GOT3 (cell line): Measurements from ENCODE around the gene ERBB4.

ENCODE experiments used
- DNase-seq: peaks from one replicate; lab custom pipeline; 2025; ENCODE audit warnings: mixed read lengths; lab: John Stamatoyannopoulos, UW

The ERBB4 gene

DNA sequence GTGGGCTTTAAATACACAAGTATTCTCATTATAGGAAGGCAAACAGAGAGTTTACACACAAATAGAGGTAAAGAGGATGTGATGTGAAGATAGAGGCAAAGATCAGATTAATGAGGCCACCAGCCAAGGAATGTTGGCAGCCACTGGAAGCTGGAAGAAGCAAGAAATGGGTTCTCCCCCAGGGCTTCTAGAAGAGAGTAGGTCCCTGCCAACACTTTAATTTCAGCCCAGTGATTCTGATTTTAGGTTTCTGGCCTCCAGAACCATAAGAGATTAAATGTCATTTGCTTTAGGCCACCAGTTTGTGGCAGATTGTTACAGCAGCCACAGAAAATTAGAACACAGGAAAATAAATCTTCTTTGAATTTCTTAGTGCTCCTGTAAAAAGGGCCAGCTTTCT is 1065.5 kb downstream of the ERBB4 start:
- DNase-seq = no peak

DNA sequence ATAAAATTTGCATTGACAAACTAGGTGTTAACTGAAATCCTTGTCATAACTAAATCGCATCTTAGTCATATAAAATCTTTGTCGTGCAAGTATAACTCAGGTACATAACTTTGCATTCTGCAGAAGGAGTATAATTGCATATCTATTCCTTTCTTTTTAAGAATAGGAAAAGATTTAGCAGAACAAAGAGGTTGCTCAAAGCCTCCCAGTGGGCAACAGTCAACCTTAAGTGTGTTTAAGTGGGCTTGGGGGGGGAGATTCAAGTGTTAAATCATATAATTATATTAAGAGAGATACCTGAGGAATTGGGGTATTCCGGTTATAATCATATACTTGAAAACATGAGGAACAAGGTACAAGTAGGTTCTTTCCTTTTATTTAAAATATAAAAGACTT is 1068.9 kb downstream of the ERBB4 start:
- no peak for DNase-seq

DNA sequence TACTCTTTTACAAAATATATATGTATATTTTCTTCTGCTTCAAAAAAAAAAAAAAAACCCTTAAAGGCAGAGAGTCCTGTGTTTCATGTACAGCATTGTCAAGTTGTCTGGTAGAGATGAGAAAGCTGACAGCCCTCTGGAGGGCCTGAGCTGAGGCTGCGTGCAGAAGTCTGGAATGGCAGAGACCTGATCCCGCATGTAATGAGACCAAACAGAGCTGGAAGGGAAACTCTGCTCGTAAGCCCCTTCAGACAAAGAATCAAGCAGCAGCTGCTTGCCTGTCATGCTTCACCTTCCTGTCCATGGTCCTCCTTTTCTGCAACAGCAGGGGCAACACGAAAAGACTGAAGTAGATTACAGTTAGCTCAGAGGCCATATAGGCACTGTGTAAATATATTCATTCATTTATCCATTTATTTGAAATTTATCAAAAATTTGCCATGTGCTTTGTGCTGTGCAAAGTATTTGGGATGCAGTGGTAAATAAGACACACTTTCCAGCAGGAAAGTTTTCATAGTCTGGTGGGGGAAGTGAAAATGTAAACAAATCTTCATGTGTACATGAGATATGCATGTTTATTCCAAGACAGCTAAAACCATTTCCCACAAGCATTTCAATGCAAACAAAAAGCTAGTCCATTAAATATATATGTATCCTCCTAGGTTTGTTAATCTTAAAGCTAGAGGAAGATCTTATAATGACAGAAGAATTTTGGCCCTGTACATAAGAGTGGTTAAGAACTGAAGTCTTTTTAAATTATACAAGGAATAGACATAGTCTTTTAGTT is 1069.5 kb downstream of the ERBB4 start:
- DNase-seq = no peak

DNA sequence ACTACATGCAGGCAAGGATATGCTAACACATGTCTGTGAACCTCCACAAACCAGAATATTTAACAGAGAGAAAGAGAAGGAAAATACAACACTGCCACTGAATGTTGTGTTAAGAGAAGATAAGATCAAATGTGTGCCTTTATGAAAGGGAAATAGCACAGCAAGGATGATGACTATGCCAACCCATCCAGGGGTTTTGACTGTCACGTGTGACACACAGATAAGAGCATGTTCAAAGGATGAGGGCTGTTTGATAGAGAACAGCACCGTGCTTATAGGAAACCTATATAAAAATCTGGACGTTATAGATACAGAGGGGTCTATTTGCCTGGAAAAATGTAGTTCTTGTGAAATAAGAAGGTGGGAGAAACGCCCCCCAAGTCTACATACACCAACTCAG is 1070.4 kb downstream of the ERBB4 start:
- DNase-seq = no peak

DNA sequence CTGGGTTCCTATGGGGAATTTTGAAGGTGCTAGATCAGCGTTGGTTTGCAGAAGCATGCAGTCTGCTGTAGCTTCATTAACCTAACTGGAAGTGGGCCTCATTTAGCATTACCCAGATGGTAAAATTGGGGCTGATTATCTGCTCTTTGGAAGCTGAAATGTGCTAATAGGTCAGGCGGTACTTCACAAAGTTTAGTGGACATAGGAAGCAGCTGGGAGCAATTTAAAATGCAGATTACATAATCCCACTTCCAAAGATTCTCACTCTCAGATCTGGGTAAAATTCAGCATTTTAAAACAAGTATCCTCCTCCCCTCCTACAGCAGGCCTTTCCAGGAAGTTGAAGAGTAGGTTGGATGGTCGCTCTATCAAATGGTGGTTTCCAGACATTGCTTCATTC is 1075.2 kb downstream of the ERBB4 start:
- DNase-seq = no peak

DNA sequence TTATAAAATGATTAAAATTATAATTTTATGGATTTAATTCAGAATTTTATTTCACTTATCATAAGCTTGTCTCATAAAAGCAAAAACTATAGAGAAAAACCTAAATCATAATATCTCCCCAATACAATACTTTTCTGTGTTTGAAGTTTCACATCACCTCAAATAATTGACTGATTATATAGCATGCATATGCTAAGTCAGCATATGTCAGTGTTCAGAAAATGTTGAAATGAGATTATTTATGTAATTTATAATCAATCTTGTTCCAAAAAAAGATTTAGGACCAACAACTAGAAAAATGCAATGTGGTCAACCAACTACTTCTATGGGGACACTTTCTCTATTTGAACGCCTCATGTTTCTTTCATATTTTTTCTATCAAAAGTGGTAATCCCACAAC is 1079.6 kb downstream of the ERBB4 start:
- DNase-seq = no peak

DNA sequence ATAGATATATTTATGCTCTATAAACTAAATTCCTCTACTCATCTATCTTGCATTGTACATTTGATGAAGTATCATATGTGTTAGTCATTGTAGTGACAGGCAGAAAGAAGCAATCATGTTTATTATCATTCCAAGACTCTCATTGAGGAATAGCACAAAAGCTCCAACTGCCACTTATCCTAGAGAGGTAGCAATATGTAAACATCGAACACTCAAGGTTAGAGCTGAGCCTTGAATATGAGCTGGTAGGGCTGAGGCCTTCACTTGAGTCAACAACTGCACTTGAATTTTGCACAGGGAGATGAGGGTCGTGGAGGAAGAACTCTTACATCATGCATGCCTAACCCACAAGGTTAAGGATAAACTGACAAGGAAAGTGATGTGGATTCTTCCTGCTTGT is 1081.3 kb downstream of the ERBB4 start:
- DNase-seq = no peak

DNA sequence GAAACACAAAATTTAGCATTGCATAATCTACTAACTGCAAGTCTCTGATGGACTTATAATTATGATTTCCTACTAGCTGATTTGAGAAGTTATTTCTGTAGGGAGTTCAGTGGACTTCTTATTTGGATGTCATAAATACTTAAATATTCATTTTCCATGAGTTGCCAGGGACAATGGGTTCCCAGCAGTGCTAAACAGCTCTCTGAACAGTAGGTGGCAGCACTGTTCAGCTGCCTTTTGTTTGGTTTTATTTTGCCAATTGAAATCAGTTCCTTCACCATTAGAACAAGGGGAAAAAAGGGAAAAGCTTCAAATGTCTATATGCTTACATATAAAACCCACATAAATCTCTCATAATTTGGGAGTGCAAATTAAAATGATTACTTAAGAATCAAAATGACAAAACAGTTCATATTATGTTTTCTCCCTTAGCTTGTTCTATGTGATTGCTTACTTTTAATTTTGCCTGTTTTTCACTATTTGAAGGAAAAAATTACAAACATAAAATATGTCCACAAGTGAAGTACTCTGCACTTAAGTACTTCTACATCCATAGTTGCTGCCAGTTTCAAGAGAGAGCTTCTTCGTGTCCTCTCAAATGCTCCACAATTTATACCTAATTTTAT is 1083.3 kb downstream of the ERBB4 start:
- no peak for DNase-seq

DNA sequence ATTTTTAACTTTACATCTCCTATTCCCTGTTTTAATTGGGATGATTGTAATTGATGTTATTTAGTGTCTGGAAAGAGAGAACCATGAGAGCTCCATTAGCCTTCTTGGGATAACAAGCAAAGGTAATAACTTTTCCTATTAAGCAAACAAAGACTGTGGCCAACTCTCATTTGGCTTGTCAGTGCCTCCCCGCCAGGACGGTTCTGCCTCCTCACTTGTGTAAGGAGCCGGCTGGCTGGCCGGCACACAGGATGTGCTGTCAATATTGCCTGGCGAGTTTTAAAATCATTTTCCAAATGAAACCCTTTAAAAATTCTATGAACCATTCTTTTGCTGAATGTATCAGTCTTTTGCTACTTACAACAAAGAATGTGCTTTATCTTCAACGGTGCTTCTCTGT is 1083.9 kb downstream of the ERBB4 start:
- no peak for DNase-seq

DNA sequence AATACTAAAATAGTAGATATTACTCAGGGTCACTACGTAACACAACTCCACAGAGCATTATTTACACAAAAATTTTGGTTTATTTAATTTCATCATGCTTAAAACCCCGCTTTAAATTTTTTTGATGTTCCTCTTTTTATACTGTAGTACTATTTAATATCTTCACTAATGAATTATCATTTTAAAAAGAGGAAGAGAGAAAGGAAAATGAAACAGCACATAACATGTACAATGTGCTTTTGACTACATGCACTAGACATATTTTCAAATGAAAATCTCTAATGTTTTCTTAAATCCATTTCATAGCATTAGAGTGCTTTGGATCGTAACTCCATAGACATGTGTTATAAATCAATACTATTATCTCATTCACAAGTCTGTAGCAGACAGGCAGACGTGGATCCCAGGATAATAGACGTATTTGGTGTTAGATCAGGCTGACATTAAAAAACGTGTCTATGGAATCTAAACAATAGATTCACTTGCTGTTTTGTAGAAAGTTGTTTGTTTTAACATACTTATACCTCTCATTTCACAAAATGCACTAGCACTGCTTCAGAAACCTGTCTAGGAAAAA is 1085.2 kb downstream of the ERBB4 start:
- no peak for DNase-seq

DNA sequence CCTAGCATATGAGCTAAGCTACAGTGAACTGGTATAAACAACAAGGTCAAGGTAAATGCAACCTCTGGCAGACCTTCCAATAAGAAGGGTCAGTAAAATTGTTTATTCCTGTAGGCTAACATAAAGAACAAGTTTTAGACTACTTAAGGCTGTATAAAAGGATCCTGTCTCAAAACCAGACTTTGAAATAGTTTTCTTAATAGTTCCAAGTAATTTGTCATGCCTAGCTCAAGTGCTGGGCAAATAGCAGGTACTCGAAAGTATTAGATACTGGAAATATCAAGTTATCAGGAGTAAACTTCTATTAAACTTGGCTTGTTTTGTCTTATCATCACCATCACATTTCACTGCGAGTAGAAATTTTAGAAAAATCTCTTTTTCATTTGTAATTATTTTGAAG is 1087.0 kb downstream of the ERBB4 start:
- no peak for DNase-seq

DNA sequence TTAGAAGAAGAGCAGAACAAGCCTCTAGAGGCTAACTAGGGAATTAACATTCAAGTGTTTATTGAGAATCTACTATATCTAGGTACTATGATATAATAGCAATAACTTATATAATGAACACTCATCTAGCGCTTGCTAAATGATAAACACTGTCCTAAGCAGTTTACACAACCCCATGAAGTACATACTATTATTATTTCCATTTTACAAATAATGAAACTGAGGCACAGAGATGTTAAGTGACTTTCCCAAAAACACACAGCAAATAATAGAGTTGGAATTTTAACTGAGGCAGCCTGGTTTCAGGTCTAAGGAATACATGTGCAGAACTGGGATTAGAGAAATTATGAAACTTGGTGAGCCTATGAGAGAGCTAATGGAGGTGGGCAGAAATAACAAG is 1088.8 kb downstream of the ERBB4 start:
- no peak for DNase-seq

DNA sequence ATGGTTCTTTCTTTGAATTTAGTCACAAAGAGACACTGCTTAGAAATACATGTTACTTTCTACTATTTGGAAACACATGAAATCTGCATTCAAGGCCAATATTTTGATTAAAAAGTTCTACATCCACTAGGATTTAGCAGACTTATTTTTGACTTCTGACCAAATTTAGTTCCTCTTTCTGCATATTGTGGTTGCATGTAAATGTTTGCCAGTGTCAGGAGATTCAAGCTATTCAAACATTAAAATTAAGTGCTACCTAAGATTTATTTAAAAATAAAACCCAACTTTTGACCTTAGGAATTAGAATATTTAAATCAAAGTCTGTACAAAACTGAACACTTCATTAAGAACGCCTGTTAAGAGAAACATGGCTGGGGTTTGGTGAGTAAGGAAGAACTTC is 1091.1 kb downstream of the ERBB4 start:
- no peak for DNase-seq

DNA sequence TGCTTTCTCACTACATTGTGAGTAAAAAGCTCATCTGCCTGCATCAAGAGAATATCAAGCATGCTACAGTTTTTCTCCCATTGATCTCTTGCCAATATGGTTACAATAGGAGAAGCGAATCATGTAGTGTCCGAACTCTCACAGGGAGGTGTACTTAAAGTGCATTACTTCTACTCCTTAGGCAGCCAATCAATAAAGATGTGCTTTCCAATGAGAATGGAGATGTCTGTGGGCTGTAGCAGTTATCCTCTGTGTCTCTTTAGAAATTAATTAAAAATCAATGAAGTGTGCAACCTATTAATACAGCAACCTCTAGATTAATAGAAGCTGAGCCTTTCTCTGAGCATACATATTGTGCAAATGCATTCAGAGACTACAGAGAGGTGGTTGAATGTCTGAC is 1098.5 kb downstream of the ERBB4 start:
- DNase-seq = no peak

DNA sequence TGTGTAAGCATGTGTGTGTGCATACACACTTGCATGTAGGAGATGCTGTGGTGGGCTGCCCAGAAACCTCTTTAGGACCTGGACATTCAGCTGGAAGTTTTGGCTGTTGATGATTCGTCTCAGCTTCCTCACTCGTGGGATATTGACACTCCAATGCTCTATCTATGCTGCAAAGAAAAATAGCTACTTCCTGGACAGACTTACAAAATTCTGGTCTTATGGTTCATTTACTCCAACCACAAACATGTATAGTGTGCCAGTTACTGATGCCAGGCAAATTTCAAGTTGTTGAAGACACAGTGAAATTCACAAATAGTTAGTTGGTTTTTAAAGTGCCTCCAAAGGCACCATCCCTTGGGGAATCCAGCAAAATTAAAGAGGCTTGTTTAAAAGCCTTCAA is 1099.6 kb downstream of the ERBB4 start:
- DNase-seq = no peak

DNA sequence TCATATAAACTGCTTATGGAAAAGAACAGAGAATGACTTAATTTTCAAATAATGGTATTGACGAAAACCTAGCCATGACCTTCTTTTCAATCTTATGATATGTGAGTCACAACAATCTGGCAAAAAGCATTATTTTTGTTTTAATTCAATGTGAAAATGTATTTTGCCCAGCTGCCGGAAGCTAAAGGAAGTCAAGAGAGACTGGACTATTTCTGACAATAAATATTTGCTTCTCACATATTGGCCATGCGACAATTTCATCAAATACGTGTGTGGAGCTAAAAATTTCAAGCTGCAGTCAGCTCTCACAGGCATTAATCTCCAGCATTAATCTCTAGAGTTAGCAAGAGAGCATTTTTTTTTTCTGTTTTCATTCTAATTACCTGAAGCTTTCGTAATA is 1101.2 kb downstream of the ERBB4 start:
- no peak for DNase-seq

DNA sequence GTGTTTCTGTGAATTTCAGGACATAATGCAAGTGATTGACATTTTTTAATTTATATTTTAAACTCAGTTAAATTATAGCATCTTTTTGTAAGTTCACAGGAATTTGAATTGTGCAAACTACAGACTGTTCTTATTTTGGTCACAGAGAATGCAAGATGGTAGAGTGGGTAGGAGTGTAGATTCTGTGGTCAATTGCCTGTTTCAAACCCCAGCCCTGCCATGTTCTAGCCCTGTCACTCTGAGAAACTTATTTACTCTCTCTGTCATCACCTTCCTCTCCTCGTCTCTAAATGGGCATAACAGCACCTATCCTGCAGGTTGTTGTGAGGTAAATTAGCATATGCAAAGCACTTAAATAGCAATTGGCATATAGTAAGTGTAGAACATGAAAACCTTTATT is 1102.4 kb downstream of the ERBB4 start:
- DNase-seq = no peak

DNA sequence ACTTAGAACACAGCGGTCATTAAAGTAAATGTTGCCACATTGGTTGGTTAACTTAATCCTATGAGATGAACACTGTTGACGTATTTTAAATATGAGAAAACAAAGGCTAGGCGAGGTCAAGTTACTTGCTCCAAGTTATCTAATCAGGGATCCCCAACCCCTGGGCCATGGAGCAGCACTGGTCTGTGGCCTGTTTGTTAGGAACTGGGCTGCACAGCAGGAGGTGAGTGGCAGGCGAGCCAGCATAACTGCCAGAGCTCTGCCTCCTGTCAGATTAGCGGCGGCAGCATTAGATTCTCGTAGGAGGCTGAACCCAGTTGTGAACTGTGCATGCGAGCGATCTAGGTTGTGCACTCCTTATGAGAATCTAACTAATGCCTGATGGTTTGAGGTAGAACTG is 1103.3 kb downstream of the ERBB4 start:
- no peak for DNase-seq

DNA sequence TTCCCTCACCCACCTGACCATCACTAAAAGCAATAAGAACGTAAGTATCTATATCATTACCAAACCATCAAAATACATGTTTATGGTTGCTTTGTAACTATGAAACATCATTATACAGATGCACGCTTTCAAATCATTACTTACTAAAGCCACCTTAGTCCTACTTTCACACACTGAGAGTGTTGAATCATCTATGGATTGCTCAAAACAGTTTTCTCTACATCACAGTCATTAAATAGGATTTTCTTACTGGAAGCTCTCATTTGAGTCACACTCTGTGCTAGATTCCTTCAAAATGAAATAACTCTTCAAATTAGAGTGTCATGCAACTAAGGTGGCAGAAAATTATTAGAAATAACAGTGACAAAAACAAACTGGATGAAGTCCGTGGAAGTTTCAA is 1103.8 kb downstream of the ERBB4 start:
- DNase-seq = no peak

DNA sequence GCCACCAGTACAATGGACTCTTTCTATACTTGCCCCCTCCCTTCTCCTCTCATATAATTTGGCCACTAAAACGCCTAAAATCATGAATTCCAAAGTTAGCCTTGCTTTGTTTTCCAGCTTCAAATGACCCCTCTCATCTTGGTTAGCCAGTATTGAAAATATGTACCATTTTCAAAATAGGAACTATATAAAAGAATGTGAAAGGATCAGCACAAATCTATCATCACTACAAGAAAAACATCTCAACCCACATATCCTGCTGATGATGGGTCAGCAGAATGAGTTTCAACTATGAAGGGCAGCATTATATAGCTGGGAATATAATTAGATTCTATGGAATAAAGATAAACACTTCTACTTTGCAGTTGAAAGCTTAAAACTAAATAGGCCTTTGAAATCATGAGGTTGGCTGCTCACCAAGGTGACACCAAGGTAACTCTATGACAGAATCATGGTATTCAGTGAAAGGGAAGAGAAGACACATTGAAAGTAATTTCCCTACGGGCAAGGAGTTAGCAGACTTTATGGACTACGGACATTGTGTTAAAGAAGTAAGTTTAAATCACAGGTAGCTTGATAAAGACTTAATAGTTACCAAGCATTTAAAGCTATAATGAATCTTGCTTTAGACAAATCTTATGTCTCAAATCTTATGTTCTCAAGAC is 1109.2 kb downstream of the ERBB4 start:
- DNase-seq = no peak

DNA sequence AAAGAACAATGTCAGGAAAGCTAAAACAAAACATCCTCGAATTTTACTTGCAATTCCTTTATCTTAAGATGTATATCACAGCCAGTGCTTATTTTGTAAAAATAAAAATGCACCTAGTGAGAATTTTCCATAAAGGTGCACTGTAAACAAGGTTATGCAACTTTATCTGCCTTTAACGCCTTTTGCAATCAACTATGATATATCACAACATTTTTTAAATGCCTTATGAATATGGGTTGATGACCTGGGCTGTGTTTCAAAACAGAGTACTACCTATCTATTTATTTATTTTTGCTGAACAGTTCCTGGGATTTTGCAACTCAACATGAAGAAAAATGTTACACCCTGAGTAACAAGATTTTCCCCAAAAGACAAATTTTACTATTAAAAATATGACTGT is 1112.4 kb downstream of the ERBB4 start:
- no peak for DNase-seq

DNA sequence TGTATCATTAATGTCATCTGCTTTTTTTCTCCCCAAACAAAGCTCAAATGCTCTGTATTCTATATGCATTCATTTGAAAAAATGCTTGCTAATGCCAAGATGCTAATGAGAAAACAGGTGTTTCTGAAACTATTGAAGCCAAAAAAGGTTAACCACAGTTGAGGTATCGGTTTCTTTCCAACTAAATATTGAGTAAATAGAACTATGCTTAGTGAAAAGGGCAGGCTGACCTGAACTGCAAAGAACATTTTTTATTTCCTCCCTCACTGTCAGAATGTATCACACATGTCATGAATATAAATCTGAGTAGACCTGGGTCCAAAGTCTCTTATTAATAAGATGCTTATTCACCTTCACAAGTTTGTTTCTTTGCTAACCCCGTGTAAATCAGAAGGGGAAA is 1115.6 kb downstream of the ERBB4 start:
- no peak for DNase-seq

DNA sequence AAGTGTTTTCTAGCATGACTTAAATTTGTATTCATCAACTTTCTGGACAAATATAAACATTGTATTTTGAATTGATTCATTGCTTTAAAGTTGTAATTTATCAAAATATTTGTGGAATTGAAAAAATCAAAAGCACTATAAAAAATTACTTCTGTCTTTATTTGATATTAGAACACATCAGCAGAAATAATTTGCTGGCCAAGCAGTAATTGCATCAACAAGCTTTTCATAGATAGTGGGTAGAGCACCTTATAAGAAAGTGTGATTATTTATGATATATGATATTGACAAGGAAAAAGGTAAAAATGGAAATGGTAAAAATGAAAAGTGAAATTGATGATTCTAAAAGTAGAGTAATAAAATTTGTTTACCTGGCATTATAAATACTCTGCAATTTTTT is 1121.1 kb downstream of the ERBB4 start:
- no peak for DNase-seq
